Right atrium auricular region (tissue), 2 donors: ENCODE measurements around the gene RNF213. TPM values are rescaled to one million over a fixed set of nuclear protein-coding genes. Genes with fewer than 3 reads are reported as not detected.

Experiments
- DNase-seq: peaks from one replicate; pipeline ENCODE4 v3.0.0-alpha.2; 2019; ENCODE audit warnings: low spot score
- H3K27ac ChIP-seq, 2 donors: fragments of 200-600 bp; sonication (generic); 1 replicate in 1 of 2; 2 replicates in 1 of 2; pipeline ENCODE4 v1.5.1; 2016 to 2019
- H3K27me3 ChIP-seq, 2 donors: fragments of 200-600 bp; sonication (generic); one replicate each; pipeline versions ENCODE4 v1.5.1 to v1.6.0; 2017 to 2019
- H3K36me3 ChIP-seq: fragments of 200-600 bp; sonication (generic); one replicate; pipeline ENCODE4 v1.5.1; 2016
- H3K4me1 ChIP-seq, 2 donors: fragments of 200-600 bp; sonication (generic); one replicate each; pipeline versions ENCODE4 v1.5.1 to v1.6.0; 2017 to 2019
- H3K4me3 ChIP-seq, 2 donors: fragments of 200-600 bp; sonication (generic); 1 replicate in 1 of 2; 2 replicates in 1 of 2; pipeline ENCODE4 v1.5.1; 2017 to 2019; ENCODE audit warnings: mild to moderate bottlenecking in 1 of 2, moderate library complexity in 1 of 2
- H3K9me3 ChIP-seq, 2 donors: fragments of 200-600 bp; sonication (generic); one replicate each; pipeline ENCODE4 v1.5.1; 2019
- CTCF ChIP-seq, 2 donors: fragments of 200-600 bp; sonication (generic); IDR thresholded peaks; one replicate each; pipeline ENCODE4 v1.5.1; 2019; ENCODE audit warnings: antibody characterized with exemption in 2 of 2
- total RNA-seq, 2 donors: library from RNA; depleted of rRNA; stranded (reverse); fragments of >200 nt; gene quantifications; one replicate each; pipeline ENCODE4 v1.1.0, GENCODE V29; 2016

RNF213 gene
- total RNA-seq, 2 donors from 2014 or later: 27.3 to 36.8 TPM

GRCh38 chr17:80279895-80280294 lies 19.2 kb downstream of the RNF213 start:
- H3K36me3 ChIP-seq: peaks cover 7% of the 10 kb centered on the region
- DNase-seq: no peak
- no peaks in the 10 kb centered on the region for H3K27me3 ChIP-seq
- no peak overlapping the region for H3K4me3 ChIP-seq
- H3K4me1 ChIP-seq: peaks cover 0 to 20% of the 10 kb centered on the region in 2 donors
- TF ChIP-seq CTCF (IDR thresholded peaks at IDR 0.05): no peak
- no peaks in the 10 kb centered on the region for H3K9me3 ChIP-seq
- H3K27ac ChIP-seq: no peak overlapping the region

GRCh38 chr17:80281516-80281915 lies 20.9 kb downstream of the RNF213 start:
- H3K9me3 ChIP-seq: no peaks in the 10 kb centered on the region
- no peak overlapping the region for H3K27ac ChIP-seq
- H3K27me3 ChIP-seq: no peaks in the 10 kb centered on the region
- peaks cover 7% of the 10 kb centered on the region for H3K36me3 ChIP-seq
- peaks cover 0 to 20% of the 10 kb centered on the region in 2 donors for H3K4me1 ChIP-seq
- TF ChIP-seq CTCF (IDR thresholded peaks at IDR 0.05): no peak
- no peak for DNase-seq
- no peak overlapping the region for H3K4me3 ChIP-seq

- TF ChIP-seq CTCF (IDR thresholded peaks at IDR 0.05): no peak
- H3K27ac ChIP-seq: no peak overlapping the region
- no peak overlapping the region for H3K4me3 ChIP-seq
- no peaks in the 10 kb centered on the region for H3K9me3 ChIP-seq
- DNase-seq: no peak
- H3K36me3 ChIP-seq: peaks cover 14% of the 10 kb centered on the region
- no peaks in the 10 kb centered on the region for H3K27me3 ChIP-seq
- peaks cover 0 to 17% of the 10 kb centered on the region in 2 donors for H3K4me1 ChIP-seq
Observed at GRCh38 chr17:80283116-80283852, 22.6 kb downstream of the RNF213 start.

GRCh38 chr17:80284631-80285030 lies 24.0 kb downstream of the RNF213 start:
- no peak for DNase-seq
- no peak overlapping the region for H3K4me3 ChIP-seq
- peaks cover 0 to 6% of the 10 kb centered on the region in 2 donors for H3K4me1 ChIP-seq
- no peak for TF ChIP-seq CTCF (IDR thresholded peaks at IDR 0.05)
- H3K27ac ChIP-seq: no peak overlapping the region
- no peaks in the 10 kb centered on the region for H3K27me3 ChIP-seq
- no peaks in the 10 kb centered on the region for H3K9me3 ChIP-seq
- H3K36me3 ChIP-seq: peaks cover 28% of the 10 kb centered on the region

- no peak for TF ChIP-seq CTCF (IDR thresholded peaks at IDR 0.05)
- peaks cover 0 to 2% of the 10 kb centered on the region in 2 donors for H3K4me1 ChIP-seq
- peaks cover 35% of the 10 kb centered on the region for H3K36me3 ChIP-seq
- H3K27ac ChIP-seq: no peak overlapping the region
- DNase-seq: no peak
- H3K27me3 ChIP-seq: no peaks in the 10 kb centered on the region
- no peaks in the 10 kb centered on the region for H3K9me3 ChIP-seq
- H3K4me3 ChIP-seq: no peak overlapping the region
Observed at GRCh38 chr17:80285237-80285920, 24.7 kb downstream of the RNF213 start.
